Measurements from ENCODE around the gene PRKAG2. TPM values are rescaled to one million over a fixed set of nuclear protein-coding genes. Genes with fewer than 3 reads are reported as not detected.

PRKAG2 gene
- total RNA-seq, 1 experiment from 2014 or later = 20.9 TPM

- no peak for DNase-seq (ENCODE audit: low read depth)
These were observed 10.9 kb downstream of the PRKAG2 start for GRCh38 chr7:151866028-151866427.

- no peak for DNase-seq (ENCODE audit: low read depth)
These were observed 11.7 kb downstream of the PRKAG2 start for GRCh38 chr7:151865070-151865670.

DNA sequence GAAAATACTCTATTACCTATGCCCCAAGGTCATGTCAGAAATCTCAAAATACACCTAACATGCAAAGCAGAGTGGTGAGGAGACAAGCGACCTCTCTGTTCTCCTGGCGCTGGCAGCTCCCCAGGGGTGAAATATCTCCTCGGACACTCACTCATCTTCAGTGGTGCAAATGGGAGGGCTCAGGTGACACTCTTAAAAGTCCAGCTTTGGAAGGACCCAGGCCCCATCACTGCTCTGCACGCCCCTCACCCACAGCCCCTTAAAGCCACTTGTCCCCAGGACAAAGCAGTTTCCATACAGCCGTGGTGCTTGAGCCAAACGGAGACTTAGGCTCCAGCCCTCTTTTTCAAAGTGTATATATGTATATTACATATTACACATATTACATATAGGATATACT is 12.4 kb downstream of the PRKAG2 start:
- no peak for DNase-seq (ENCODE audit: low read depth)

GRCh38 chr7:151864081-151864480 is 12.8 kb downstream of the PRKAG2 start:
- DNase-seq (ENCODE audit: low read depth) = no peak

DNA sequence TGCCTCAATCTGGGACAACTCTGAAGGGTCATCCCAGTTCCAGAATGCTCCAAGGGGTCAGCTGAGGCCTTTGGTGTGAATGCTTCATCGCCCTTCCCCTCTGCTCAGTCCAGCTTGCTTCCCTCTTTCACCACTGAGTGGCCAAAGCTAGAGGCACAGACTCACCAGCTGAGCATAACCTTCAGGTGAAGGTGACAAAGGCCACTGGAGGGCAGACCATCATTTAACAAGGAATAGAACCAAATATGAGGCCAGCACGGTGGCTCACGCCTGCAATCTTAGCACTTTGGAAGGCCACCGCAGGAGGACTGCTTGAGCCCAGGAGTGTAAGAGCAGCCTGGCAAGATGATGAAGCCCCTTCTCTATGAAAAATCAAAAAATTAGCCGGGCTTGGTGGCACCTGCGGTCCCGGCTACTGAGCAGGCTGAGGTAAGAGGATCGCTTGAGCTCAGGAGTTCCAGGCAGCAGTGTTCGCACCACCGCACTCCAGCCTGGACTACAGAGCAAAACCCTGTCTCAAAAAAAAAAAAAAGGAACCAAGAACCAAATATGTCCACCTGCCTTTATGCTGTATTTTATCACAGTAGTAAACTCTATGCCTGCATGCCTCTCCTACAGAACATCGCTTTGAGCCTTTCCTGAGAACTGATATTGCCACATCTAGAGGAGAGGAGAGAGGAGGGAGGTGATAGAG is 13.4 kb downstream of the PRKAG2 start:
- no peak for DNase-seq (ENCODE audit: low read depth)

- no peak for DNase-seq (ENCODE audit: low read depth)
These were observed 14.1 kb downstream of the PRKAG2 start for GRCh38 chr7:151862606-151863381.

DNA sequence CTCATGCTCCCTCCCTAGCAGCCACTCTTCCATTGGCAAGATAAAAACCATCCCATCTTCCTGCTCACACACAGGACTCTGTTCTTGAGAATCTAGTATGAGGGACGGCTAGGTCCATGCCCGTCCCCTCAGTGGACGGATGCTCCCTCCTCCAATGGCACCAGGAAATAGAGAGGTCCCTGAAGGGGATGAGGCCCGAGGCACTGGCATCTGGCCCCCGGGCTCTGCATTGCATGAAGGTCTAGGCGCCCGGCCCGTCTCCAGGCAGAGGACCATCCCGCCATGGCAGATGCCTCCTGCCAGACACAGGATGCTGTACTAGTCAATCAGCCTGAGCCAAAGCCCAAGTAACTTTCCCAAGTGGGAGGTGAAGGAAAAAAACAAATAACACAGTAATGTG is 15.0 kb downstream of the PRKAG2 start:
- no peak for DNase-seq (ENCODE audit: low read depth)

DNA sequence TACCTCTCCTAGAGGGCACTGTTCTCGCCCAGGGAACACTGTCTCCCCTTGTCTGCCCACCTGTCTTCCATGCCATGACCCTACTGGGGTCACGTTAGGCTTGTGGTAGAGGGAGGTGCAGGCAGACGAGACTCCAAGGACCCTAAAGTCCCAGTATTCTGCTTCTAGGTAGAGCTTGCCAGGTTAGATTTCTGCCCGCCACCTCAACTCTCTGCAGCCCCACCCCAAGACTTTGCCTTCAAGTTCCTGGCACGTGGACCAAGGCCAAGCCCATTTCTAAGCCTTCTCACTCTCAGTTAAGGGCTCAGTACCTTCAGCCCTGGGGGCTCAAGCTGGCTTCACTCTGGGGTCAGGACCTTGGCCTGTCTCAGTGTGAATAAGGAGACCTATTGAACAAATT is 16.1 kb downstream of the PRKAG2 start:
- no peak for DNase-seq (ENCODE audit: low read depth)

DNA sequence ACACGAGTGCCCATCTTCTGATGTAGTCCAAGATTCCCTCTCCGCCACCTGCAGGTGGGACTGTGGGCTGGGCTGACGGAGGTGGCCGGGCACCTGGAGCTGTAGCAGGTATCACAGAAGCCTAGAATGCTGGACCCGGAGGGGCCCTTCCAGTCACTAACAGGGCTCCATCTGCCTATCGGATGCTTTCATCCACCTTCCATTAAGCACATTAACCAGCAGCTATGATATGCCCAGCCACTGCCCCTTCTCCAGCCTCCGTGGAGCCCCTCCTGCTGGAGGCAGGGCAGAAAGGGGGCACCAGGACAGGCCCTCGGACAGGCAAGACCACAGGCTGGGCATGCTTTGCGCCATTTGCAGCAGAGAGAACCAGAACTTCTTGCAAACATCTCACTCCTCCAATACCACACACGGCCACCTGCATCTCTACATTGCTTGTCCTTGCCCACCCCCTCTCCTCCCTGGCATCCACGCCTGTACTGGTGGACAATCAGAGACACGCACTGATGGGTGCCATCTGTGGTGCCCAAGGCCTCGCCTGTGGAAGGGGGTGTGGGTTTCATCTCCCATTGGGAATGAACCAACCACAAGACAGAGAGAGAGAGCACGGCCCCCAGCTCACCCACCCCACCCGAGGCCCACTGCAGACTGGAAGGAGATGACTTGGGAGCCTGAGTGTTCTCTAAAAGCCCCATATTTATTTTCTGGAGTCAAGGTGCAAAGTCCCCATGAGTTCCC is 16.8 kb downstream of the PRKAG2 start:
- DNase-seq (ENCODE audit: low read depth) = no peak

- no peak for DNase-seq (ENCODE audit: low read depth)
These were observed 17.6 kb downstream of the PRKAG2 start for GRCh38 chr7:151859111-151859947.

DNA sequence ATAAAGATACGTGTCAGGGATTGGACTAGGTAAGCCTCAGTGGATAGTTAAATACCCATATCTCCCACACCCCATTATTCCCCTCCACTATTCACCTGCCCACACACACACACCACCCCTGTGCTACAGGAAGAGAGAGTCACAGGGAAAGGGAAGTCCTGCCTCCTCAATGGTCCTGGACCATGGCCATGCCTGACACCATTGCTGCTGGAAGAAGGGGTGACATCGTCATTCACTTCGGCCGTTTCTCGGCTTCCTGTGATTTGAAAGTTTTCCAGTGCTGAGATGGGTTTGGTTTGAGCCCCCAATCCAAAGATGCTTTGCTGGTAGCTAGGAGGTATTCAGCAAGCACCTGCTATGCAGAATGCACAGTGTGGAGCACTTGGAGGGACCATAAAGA is 18.5 kb downstream of the PRKAG2 start:
- no peak for DNase-seq (ENCODE audit: low read depth)

DNA sequence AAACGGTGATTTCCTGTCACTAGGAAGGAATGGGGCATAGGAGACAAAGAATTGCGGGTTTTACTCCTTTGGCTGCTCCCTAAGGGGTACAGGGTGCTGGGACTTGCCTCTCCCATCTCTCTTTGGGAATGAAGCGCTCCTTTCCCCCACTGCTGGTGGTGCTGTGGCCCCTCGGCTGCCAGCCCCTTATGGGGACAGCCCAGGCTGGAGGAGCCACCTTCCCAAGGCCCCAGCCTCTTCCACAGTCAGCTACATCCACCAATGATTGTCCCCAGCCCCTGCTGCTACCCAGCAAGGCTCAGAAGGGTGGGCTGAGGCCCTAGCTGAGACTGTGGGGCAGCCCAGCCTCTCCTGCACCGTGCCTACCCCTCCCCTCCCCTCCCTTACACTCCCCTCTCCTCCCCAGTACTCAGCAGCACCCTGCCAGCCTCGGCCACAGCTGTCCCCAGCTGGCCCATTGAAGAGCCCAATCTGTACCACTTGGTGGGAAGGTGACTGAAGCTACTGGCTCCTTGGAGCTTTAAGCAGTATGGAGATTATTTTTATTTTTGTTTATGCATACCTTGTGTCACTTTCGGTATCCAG is 19.0 kb downstream of the PRKAG2 start:
- no peak for DNase-seq (ENCODE audit: low read depth)

DNA sequence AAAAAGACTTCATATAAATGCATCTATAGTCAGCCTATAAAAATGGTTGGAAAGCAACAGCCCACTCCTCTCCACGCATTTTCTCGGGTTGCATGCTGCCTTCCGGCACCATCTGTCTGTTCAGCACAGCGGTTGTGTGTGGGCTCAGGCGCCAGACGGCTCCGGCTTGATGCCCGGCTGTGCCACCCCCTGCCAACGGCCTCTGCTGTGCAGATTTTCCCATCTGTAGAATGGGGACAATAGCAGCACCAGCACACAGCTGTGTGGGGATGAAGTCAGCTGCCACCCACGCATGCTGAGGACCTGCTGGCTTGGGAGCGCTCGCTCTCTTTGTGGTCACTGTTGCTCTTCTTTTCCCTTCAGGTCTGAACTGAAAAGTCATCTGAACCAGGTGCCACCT is 19.5 kb downstream of the PRKAG2 start:
- no peak for DNase-seq (ENCODE audit: low read depth)

DNA sequence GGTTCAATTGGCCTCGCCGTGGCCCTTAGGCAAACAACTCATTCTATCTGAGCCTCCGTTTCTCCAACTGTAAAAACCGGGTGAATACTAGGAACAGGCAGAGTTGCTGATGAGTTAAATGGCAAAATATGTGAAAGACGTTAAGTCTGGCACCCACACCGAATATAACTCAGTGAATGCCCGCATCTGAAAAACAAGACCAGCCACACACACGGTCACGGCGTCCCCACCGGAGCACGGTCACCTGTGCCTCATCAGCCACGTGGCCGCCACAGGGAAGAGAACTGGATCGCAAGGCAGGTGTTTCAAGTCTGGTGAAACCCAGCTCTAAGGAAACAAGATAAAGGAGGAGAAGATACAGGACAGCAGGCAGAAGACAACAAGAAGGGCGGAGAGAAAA is 20.4 kb downstream of the PRKAG2 start:
- no peak for DNase-seq (ENCODE audit: low read depth)

- DNase-seq (ENCODE audit: low read depth) = no peak
These were observed 20.8 kb downstream of the PRKAG2 start for GRCh38 chr7:151856098-151856497.

GRCh38 chr7:151854720-151855071 is 22.2 kb downstream of the PRKAG2 start:
- no peak for DNase-seq (ENCODE audit: low read depth)

DNA sequence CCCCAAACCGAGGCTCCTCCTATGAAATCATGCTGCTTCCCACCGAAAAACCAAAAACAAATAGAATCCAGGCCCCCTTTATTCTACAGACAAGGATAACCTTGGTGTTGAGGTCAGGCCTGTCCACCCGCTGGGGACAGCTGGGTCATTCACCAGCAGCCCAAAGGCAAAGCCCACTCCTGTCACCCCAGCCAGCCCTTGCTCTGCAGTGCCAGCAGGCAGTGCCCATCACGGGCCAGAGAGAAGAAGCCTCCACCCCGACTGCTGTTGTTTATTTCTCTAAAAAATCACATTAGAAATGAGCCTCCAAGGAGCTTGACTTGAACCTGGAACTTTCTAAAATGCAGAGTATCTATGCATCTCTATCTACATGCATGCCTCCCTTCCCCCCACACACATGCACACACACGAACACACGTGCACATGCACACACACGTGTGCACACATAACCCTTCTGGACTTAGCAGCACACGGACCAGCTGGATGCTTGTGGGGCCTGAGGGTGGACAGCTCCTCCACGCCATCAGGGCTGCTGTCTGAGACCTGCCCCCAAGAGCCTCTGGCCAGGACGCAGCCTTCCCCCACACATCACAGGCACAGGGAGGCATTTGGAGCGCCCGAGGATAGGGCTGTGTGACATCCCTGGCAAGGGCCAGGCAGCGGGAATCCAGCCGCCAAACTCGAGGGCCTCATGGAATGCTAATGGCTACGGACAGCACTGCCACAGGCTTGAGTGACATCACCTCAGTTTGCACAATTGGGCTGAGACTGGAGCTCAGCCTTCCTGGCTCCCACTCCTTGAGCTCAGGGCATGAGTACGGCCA is 22.8 kb downstream of the PRKAG2 start:
- no peak for DNase-seq (ENCODE audit: low read depth)

GRCh38 chr7:151852486-151853396 is 24.2 kb downstream of the PRKAG2 start:
- no peak for DNase-seq (ENCODE audit: low read depth)

- DNase-seq (ENCODE audit: low read depth) = no peak
These were observed 25.1 kb downstream of the PRKAG2 start for GRCh38 chr7:151851782-151852181.
